ENCODE measurements around the gene MAPK8.

GRCh38 chr10:48445932-48446331 lies 139.5 kb downstream of the MAPK8 start:
- no peak for TF ChIP-seq POLR2A (IDR thresholded peaks at IDR 0.05)
- TF ChIP-seq CTCF (IDR thresholded peaks at IDR 0.05): no peak
